ENCODE data around the gene BRD3. TPM values are rescaled to one million over a fixed set of nuclear protein-coding genes. Genes with fewer than 3 reads are reported as not detected.

Gene BRD3
- total RNA-seq, 1 donor from 2014 or later = 98.1 TPM

GRCh38 chr9:134047868-134048581, 19.8 kb downstream of the BRD3 start:
- Mint-ChIP-seq H3K27ac (no peak overlapping the region), H3K4me3 (ENCODE audit: low read depth) (no peak overlapping the region), H3K36me3 (ENCODE audit: insufficient read depth) (peaks cover 10% of the 10 kb centered on the region), H3K9me3 (ENCODE audit: low read depth) (no peaks in the 10 kb centered on the region), H3K4me1 (ENCODE audit: low read depth) (no peaks in the 10 kb centered on the region), H3K27me3 (no peaks in the 10 kb centered on the region)
- no peak for DNase-seq (ENCODE audit: low spot score, unreplicated experiment)
- TF ChIP-seq CTCF (IDR thresholded peaks at IDR 0.05; ENCODE audit: unreplicated experiment) = no peak

GRCh38 chr9:134046894-134047681, 20.7 kb downstream of the BRD3 start:
- H3K9me3 Mint-ChIP-seq (ENCODE audit: low read depth) = no peaks in the 10 kb centered on the region

GRCh38 chr9:134045841-134046544, 21.8 kb downstream of the BRD3 start:
- no peak for DNase-seq (ENCODE audit: low spot score, unreplicated experiment)
- Mint-ChIP-seq H3K36me3 (ENCODE audit: insufficient read depth) (peaks cover 4% of the 10 kb centered on the region), H3K4me1 (ENCODE audit: low read depth) (no peaks in the 10 kb centered on the region), H3K9me3 (ENCODE audit: low read depth) (no peaks in the 10 kb centered on the region), H3K27ac (no peak overlapping the region), H3K4me3 (ENCODE audit: low read depth) (no peak overlapping the region), H3K27me3 (no peaks in the 10 kb centered on the region)
- no peak for TF ChIP-seq CTCF (IDR thresholded peaks at IDR 0.05; ENCODE audit: unreplicated experiment)

More at GRCh38 chr9:134046894-134047681, 20.7 kb downstream of the BRD3 start:
- Mint-ChIP-seq H3K36me3 (ENCODE audit: insufficient read depth) (peaks cover 10% of the 10 kb centered on the region), H3K27me3 (no peaks in the 10 kb centered on the region), H3K4me3 (ENCODE audit: low read depth) (no peak overlapping the region), H3K27ac (no peak overlapping the region), H3K4me1 (ENCODE audit: low read depth) (no peaks in the 10 kb centered on the region)
- DNase-seq (ENCODE audit: low spot score, unreplicated experiment) = no peak
- no peak for TF ChIP-seq CTCF (IDR thresholded peaks at IDR 0.05; ENCODE audit: unreplicated experiment)

- H3K36me3 Mint-ChIP-seq (ENCODE audit: insufficient read depth) = peaks cover 11% of the 10 kb centered on the region
- no peak overlapping the region for H3K4me3 Mint-ChIP-seq (ENCODE audit: low read depth)
- no peak for DNase-seq (ENCODE audit: low spot score, unreplicated experiment)
- no peaks in the 10 kb centered on the region for H3K27me3 Mint-ChIP-seq
- no peak for TF ChIP-seq CTCF (IDR thresholded peaks at IDR 0.05; ENCODE audit: unreplicated experiment)
- no peaks in the 10 kb centered on the region for H3K4me1 Mint-ChIP-seq (ENCODE audit: low read depth)
- no peak overlapping the region for H3K27ac Mint-ChIP-seq
- H3K9me3 Mint-ChIP-seq (ENCODE audit: low read depth) = no peaks in the 10 kb centered on the region
These were observed 22.9 kb downstream of the BRD3 start for GRCh38 chr9:134044944-134045343.

- peak overlapping the region; percentile 13 for H3K27ac Mint-ChIP-seq
- no peaks in the 10 kb centered on the region for H3K4me1 Mint-ChIP-seq (ENCODE audit: low read depth)
- DNase-seq (ENCODE audit: low spot score, unreplicated experiment) = no peak
- no peak for TF ChIP-seq CTCF (IDR thresholded peaks at IDR 0.05; ENCODE audit: unreplicated experiment)
- no peaks in the 10 kb centered on the region for H3K27me3 Mint-ChIP-seq
- H3K4me3 Mint-ChIP-seq (ENCODE audit: low read depth) = no peak overlapping the region
- H3K9me3 Mint-ChIP-seq (ENCODE audit: low read depth) = peaks cover 4% of the 10 kb centered on the region
- peaks cover 23% of the 10 kb centered on the region for H3K36me3 Mint-ChIP-seq (ENCODE audit: insufficient read depth)
These were observed 24.3 kb downstream of the BRD3 start for GRCh38 chr9:134043531-134043988.

All from progenitor cell of endocrine pancreas (in vitro differentiated cells).